ENCODE results near the gene NCMAP.

DNA sequence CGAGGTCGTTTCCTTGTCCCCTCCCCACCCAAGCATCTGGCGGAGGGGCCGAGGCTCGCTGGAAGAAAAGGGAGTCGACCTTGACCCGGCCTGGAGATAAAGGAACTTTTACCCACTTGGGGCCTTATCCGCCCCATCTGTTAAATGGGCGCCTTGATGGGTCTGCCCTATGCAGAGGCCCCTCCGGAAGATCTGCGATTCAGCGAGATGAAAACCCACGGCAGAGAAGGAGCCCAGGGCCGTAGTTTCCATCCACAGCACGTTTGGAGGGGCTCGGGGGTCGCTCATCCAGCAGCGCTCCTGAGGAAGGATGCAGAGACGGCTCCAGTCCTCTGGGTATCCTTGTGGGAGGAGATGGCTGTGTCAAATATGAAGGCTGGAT is 518 bp downstream of the NCMAP start:
- TF ChIP-seq CTCF (IDR thresholded peaks at IDR 0.05; ENCODE audit: low read length): no peak
- no peak for TF ChIP-seq EZH2 (optimal IDR thresholded peaks at IDR 0.05; ENCODE audit: low read depth, low read length)
- no peak for TF ChIP-seq EZH2phosphoT487 (IDR thresholded peaks at IDR 0.05; ENCODE audit: low read length)

Data from MM.1S (cell line).